CD4-positive, alpha-beta T cell treated with Interferon gamma for 1 hour (primary cell): ENCODE results near the gene MARVELD2.

ENCODE experiments used
- DNase-seq: peaks from one replicate; pipeline ENCODE4 v3.0.0-alpha.2; 2020

The MARVELD2 gene

GRCh38 chr5:69493396-69494133 lies 78.6 kb downstream of the MARVELD2 start:
- no peak for DNase-seq
